NK-92 treated with Interleukin-12 subunit alpha and Interleukin-12 subunit beta, amount 100 ng/mL, for 24 hours (cell line): ENCODE results near the gene KLHL15.
"Not testable (repeated sequence)": the region's sequence is repeated elsewhere in the genome, so short reads cannot be mapped to it uniquely, and the experiment has no call there.

Experiments used
- DNase-seq: peaks from one replicate; lab custom pipeline; 2025; lab: John Stamatoyannopoulos, UW

KLHL15 gene

GRCh38 chrX:24014388-24015018 is 12.5 kb downstream of the KLHL15 start:
- DNase-seq, result no peak

- DNase-seq, result no peak
These were observed 14.7 kb downstream of the KLHL15 start for GRCh38 chrX:24012266-24012665.

GRCh38 chrX:24005867-24006266 is 21.1 kb downstream of the KLHL15 start:
- no peak for DNase-seq

GRCh38 chrX:24005028-24005427 is 22.0 kb downstream of the KLHL15 start:
- DNase-seq, result no peak

- no peak for DNase-seq
These were observed 24.2 kb downstream of the KLHL15 start for GRCh38 chrX:24002792-24003191.

GRCh38 chrX:24002167-24002566 is 24.8 kb downstream of the KLHL15 start:
- DNase-seq, result no peak

GRCh38 chrX:23999671-24000070 is 27.3 kb downstream of the KLHL15 start:
- no peak for DNase-seq

GRCh38 chrX:23993012-23993633 is 33.9 kb downstream of the KLHL15 start:
- peak; percentile 1 for DNase-seq

GRCh38 chrX:23992431-23992830 is 34.6 kb downstream of the KLHL15 start:
- no peak for DNase-seq

- no peak for DNase-seq
These were observed 36.5 kb downstream of the KLHL15 start for GRCh38 chrX:23990455-23990854.

- no peak for DNase-seq
These were observed 37.3 kb downstream of the KLHL15 start for GRCh38 chrX:23989689-23990088.

- DNase-seq, result no peak
These were observed 44.1 kb downstream of the KLHL15 start for GRCh38 chrX:23982891-23983290.

- no peak for DNase-seq
These were observed 45.3 kb downstream of the KLHL15 start for GRCh38 chrX:23981711-23982110.

- no peak for DNase-seq
These were observed 45.8 kb downstream of the KLHL15 start for GRCh38 chrX:23981222-23981621.

GRCh38 chrX:23980011-23980441 is 47.0 kb downstream of the KLHL15 start:
- no peak for DNase-seq

- DNase-seq, result no peak
These were observed 48.5 kb downstream of the KLHL15 start for GRCh38 chrX:23978491-23978890.

- DNase-seq, result not testable (repeated sequence)
These were observed 61.4 kb downstream of the KLHL15 start for GRCh38 chrX:23965630-23966029.

GRCh38 chrX:23964191-23964590 is 62.8 kb downstream of the KLHL15 start:
- DNase-seq, result no peak

- DNase-seq, result no peak
These were observed 67.2 kb downstream of the KLHL15 start for GRCh38 chrX:23959781-23960180.

- no peak for DNase-seq
These were observed 72.6 kb downstream of the KLHL15 start for GRCh38 chrX:23954396-23954795.

- DNase-seq, result no peak
These were observed 73.1 kb downstream of the KLHL15 start for GRCh38 chrX:23953908-23954269.

GRCh38 chrX:23952984-23953907 is 73.7 kb downstream of the KLHL15 start:
- DNase-seq, result peak; percentile 50

- no peak for DNase-seq
These were observed 74.6 kb downstream of the KLHL15 start for GRCh38 chrX:23952391-23952790.
